ENCODE results near the gene ROBO1.

Gene ROBO1

DNA sequence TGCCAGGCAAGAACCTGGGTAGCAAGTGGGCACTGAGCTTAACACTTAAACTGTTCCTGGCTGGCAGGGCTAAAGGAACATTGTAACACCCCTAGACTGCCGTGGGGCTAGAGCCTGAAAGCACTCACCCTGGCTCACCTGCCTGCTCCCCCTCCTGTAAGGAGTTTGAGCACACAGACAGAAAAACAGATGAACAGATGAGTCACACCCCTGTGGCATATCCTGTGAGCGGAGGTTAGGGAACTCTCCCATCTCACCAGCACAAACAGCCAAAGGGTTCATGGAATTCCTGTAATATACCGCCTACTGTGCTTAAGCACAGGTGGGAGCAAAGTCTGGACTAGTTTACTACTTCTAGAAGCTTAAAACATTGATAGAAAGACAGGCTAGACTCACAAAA is 300.1 kb downstream of the ROBO1 start:
- no peak for DNase-seq (ENCODE audit: low read depth in 2 of 2)

GRCh38 chr3:79461129-79461792 is 306.5 kb downstream of the ROBO1 start:
- no peak for DNase-seq (ENCODE audit: low read depth in 2 of 2)

DNA sequence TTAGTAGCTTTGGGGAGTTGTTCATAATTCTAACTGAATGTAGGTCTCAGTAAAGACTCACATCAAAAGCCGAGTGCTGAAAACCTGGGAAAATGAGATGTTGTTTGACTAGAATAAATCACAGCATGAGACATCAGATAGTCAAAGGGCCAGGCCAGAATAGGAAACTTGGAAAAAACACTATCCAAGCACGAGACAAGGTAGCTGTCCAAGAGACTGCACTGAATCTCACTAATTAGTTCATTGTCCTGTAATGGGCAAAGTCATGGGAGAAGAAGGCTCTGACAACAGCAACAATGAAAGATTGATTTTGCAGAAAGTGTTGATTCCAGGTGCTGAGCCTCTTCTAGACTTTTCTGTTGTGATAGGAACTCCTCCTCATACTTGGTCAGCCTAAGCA is 314.2 kb downstream of the ROBO1 start:
- DNase-seq (ENCODE audit: low read depth in 2 of 2): no peak

DNA sequence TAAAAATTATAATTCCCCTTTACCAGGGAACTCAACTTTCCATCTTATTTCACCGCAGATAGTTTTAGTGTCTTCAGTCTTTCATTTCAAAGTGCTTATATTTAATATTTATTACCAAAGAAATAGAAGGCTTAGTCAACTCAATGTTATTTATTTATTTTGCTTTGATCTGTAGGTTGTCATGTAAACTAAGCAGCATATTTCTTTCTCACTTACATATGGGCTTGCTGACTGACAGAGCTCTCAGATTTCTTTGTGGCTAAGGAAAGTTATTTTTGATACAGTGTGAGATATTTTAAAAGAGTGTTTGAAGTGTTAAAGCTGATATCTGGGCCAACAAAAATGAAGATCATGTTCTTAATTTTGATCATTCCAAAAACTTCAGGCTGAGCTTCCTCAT is 331.4 kb downstream of the ROBO1 start:
- DNase-seq (ENCODE audit: low read depth in 2 of 2): no peak

DNA sequence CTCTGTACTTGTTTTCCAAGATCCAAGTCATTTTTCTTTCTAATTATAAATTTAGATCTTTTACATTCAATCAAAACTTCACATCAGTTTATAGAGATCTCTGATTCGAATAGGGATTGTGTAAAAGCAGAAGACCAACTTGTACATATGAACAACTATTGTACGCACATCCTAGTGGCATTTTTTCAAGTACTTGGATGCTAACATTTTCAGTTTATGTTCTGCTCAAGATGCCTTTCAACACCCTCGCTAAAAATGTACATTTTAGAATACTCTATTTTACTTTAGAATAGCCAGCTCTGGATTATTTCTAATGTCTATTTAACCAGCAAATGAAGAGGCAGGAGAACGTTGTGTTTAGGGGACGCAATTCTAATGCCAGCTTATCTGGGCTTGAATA is 340.7 kb downstream of the ROBO1 start:
- DNase-seq (ENCODE audit: low read depth in 2 of 2): no peak

DNA sequence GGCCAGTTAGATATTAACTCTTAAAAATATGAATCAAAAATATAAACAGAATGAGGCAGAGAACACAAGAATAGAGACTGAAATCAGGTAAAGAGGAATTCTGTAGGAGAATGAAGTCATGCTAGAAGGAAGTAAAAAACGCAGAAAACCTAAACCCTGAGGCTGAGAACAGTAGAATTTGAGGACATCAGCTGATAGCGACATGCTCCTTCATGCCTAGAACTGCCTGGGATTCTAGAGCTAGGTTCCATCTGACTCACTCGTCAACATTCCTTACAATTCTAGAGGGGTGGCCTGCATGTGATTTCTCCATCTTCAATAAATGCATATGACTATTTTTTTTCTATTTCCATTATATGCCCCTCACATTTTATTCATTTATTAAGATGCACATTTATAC is 343.0 kb downstream of the ROBO1 start:
- DNase-seq (ENCODE audit: low read depth in 2 of 2): no peak

DNA sequence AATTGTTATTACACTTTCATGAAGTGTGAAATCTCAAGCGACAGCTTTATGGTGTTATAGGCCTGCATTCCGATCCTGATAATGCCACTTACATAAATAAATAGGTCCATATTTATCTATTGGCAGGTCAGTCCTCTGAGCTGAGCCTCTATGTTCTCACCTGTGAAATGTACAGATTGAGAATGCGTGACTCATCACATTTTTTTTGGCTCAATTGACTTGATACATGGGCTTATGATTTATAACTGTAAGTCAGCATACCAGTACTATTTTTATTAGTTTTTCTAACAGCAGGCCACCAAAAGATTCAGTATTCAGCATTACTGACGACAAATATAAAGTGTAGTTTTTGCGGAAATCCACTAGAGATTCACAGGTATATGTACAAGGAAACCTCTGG is 344.4 kb downstream of the ROBO1 start:
- DNase-seq (ENCODE audit: low read depth in 2 of 2): no peak

- DNase-seq (ENCODE audit: low read depth in 2 of 2): no peak
These were observed 346.5 kb downstream of the ROBO1 start for GRCh38 chr3:79421273-79421672.

GRCh38 chr3:79418855-79419621 is 348.8 kb downstream of the ROBO1 start:
- no peak for DNase-seq (ENCODE audit: low read depth in 2 of 2)

DNA sequence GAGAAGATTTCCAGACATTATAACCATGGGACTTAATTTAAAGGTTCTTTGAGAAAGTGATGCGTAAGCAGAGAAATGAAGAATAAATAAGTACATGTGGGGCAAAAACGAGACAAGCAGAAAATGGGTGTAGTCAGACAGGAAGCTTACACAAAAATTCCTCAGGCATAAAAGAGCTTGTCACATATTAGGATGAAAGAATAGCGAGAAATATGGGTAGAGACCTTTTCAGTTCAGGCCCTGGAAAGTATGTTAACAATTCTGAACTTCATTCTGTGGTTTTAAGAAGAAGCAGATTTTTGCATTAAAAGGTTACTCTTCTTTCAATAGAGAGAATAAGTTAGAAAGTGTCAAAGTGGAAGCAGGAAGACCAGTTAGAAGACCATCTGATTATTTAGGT is 352.4 kb downstream of the ROBO1 start:
- no peak for DNase-seq (ENCODE audit: low read depth in 2 of 2)

DNA sequence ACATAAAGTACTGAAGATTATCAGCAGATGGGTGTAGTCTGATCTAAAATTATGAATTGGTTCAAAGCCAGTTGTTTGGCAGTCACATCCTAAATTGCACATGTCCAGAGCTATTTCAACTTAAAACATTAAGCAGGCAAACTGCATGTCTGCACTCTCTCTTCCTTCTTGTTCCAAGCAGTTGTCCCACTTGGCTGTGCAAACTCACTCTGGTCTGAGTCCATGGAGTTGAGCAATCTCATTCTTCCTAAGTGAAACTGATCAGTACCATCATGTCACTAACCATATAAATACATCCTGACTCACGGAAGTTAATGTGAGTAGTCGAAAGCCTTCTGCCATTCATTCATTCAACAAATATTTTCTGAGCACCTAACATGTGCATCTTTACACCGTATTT is 353.0 kb downstream of the ROBO1 start:
- no peak for DNase-seq (ENCODE audit: low read depth in 2 of 2)

DNA sequence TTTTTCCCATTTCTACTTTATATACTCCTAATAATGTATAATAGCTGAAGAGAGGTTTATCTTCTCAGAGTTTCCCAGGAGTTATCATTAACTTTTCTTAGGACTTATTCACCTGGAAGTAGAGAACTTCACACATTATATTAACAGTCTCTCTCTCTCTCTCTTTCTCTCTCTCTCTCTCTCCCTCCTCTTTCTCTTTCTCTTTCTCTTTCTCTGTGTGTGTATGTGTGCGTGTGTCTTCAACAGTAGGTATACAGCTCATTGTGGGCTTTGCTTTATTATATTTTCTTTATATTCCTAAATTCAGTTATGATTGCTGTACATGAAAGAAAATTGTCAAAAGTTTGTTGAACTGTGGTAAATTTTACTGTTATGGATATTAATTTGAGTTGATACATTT is 353.8 kb downstream of the ROBO1 start:
- no peak for DNase-seq (ENCODE audit: low read depth in 2 of 2)

GRCh38 chr3:79412537-79412936 is 355.3 kb downstream of the ROBO1 start:
- no peak for DNase-seq (ENCODE audit: low read depth in 2 of 2)

DNA sequence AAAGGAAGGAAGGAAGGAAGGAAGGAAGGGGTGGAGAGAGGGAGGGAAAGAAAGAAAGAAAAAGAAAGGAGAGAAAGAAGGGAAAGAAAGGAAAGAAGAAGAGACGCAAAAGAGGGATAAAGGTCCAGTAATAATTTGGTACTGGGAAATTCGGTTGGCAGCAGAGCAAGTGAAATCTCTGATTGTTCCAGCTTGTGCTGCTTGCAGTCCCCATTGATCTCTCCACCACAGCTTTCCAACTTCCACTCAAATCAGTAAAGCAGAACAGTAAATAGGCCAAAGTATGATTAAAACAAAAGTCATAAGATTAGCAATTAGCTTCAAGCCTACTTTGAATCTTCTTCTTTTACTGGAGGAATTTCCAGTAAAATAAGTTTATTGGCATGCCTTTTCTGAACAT is 357.2 kb downstream of the ROBO1 start:
- no peak for DNase-seq (ENCODE audit: low read depth in 2 of 2)

GRCh38 chr3:79410136-79410535 is 357.7 kb downstream of the ROBO1 start:
- no peak for DNase-seq (ENCODE audit: low read depth in 2 of 2)

- no peak for DNase-seq (ENCODE audit: low read depth in 2 of 2)
These were observed 361.6 kb downstream of the ROBO1 start for GRCh38 chr3:79406175-79406574.

DNA sequence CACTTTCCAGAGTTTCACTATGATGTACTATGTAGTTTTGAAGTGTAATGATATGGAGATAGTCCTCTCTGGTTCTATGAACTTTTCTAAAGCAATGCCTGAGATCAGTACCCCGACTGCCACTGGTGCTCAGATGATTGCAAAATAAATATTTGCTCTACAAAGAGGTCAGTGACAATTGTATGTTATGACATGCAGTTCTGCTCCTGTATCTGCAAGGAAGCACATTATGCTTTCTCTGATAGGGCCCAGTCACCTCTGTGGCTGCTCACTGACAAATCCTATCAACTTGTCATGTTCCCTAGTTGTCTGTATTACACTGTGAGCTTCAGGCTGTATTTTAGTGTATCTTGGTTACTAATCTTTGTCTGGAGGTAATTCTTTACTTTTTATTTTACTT is 362.6 kb downstream of the ROBO1 start:
- no peak for DNase-seq (ENCODE audit: low read depth in 2 of 2)

- DNase-seq (ENCODE audit: low read depth in 2 of 2): no peak
These were observed 371.2 kb downstream of the ROBO1 start for GRCh38 chr3:79396595-79396994.

- DNase-seq (ENCODE audit: low read depth in 2 of 2): no peak
These were observed 375.3 kb downstream of the ROBO1 start for GRCh38 chr3:79392479-79392878.

- no peak for DNase-seq (ENCODE audit: low read depth in 2 of 2)
These were observed 377.4 kb downstream of the ROBO1 start for GRCh38 chr3:79390352-79390751.

DNA sequence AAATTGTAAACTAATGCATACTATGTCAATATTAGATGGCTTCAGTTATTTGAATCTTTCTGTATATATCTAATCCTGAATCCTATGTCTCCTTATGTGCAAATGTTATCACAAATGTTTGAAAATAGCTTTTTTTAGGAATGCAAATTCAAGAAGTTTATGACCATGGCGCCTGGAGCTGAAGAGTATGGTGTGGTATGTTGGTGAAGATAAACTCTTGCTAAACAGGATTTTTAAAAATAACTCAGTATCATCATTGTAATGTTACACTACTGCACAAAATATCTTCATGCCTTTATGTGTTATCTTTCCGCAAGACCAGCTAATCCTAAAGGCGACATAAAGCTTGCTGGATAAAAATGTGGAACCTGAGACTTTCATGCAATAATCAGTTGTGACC is 382.6 kb downstream of the ROBO1 start:
- DNase-seq (ENCODE audit: low read depth in 2 of 2): no peak

GRCh38 chr3:79383402-79384012 is 384.3 kb downstream of the ROBO1 start:
- DNase-seq (ENCODE audit: low read depth in 2 of 2): no peak

DNA sequence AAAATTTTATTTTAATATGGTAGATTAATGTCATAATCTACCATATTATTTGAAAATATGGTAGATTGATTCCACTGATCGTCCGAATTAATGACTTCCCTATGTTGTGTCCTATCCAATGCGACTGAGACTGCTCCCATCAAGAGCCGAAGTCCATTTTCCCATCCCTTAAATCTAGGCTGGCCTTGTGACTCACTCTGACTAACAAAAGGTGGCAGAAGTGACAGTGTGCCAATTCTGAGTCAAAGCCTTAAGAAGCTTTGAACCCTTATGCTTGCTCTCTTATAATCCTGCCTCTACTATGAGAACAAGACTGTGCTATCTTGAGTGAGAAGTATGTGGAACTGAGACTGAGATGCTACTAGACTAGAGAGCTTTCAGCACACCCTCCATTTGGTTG is 387.2 kb downstream of the ROBO1 start:
- no peak for DNase-seq (ENCODE audit: low read depth in 2 of 2)
